GM12801 (cell line): Measurements from ENCODE around the gene TUBB2B.

Source experiments
- TF ChIP-seq, protein P1 (sequence below): IDR thresholded peaks from one replicate; pipeline ENCODE4 v1.5.1; 2011; ENCODE audit warnings: control low read depth; ENCODE audit not compliant: insufficient read length; ENCODE audit errors: extremely low read depth

TUBB2B gene

DNA sequence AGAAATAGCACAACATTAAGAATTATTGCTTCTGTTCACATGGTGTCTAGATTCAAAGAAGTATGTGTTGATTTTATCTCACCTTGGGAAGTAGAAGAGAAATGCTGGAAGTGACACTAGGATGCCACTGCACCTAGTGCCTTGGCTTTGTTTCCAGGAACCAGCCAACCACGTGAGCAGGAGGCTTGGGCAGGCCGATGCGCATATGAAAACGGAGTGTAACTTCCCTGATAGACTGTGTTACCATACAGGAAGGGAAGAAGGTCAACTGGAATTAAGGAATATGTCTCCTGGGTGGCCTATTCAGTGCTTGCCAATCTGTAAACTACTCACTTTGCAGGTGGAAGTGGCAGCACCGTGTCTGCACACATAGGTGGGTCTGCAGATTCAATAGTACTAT lies 28.1 kb downstream of the TUBB2B start:
- TF ChIP-seq, protein P1, sequence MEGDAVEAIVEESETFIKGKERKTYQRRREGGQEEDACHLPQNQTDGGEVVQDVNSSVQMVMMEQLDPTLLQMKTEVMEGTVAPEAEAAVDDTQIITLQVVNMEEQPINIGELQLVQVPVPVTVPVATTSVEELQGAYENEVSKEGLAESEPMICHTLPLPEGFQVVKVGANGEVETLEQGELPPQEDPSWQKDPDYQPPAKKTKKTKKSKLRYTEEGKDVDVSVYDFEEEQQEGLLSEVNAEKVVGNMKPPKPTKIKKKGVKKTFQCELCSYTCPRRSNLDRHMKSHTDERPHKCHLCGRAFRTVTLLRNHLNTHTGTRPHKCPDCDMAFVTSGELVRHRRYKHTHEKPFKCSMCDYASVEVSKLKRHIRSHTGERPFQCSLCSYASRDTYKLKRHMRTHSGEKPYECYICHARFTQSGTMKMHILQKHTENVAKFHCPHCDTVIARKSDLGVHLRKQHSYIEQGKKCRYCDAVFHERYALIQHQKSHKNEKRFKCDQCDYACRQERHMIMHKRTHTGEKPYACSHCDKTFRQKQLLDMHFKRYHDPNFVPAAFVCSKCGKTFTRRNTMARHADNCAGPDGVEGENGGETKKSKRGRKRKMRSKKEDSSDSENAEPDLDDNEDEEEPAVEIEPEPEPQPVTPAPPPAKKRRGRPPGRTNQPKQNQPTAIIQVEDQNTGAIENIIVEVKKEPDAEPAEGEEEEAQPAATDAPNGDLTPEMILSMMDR = no peak

DNA sequence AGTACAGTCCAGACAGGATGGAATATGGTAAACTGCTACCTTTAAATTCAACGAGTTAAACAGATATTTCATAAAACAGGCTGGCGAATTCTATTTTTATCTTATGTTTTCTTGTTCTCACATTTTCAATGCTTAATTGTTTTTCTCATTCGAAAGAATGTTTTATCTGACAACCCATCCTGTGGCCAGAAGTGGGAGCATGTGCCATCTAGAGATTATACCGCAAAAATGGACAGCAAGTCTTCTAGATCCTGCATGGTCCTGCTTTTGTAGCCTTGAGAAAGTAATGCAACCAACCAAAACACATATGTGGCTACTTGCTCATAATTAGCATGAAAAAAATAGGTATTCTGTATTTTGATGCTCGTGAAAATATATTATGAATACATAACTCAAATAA lies 30.7 kb downstream of the TUBB2B start:
- TF ChIP-seq, protein P1 = no peak

DNA sequence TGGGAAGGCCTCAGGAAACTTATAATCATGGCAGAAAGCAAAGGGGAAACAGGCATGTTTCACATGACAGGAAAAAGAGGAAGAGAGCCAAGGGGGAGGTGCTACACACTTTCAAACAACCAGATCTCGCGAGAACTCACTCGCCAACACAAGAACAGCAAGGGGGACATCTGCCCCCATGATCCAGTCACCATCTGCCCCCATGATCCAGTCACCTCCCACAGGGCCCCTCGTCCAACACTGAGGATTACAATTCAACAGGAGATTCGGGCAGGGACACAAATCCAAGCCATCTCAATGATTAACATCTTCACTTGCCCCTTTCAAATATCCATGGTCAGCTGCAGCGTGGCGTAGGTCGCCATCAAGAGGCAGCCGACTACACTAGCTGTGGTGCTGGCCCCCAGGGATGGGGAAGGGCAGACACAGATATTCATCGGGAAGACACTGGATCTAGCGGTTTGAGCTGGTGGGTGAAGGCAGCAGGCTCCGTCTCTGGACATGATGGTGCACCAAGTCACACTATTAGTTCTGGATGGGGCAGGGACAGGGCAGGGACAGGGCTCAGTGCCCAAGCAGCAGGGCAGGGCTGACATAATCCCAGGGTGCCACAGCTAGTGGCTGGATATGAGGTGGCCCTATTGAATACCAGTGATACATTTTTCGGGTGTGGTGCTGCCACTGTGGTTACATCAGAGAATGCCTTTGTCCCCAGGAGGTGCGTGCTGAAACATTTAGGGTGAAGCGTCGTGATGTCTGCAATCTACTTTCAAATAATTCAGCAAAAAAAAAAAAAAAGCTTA lies 31.6 kb downstream of the TUBB2B start:
- TF ChIP-seq, protein P1 = no peak

DNA sequence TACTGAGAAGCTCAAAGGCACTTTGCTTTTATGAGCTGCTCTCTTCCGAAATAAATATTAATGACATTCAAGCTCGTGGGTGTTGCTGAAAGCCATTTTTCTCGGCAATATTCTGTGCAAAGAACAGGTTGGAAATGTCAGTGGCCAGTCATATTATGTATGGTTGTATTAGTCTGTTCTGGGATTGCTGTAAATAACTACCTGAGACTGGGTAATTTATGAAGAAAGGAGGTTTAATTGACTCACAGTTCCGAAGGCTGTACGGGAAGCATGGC lies 32.1 kb downstream of the TUBB2B start:
- TF ChIP-seq, protein P1 = no peak

DNA sequence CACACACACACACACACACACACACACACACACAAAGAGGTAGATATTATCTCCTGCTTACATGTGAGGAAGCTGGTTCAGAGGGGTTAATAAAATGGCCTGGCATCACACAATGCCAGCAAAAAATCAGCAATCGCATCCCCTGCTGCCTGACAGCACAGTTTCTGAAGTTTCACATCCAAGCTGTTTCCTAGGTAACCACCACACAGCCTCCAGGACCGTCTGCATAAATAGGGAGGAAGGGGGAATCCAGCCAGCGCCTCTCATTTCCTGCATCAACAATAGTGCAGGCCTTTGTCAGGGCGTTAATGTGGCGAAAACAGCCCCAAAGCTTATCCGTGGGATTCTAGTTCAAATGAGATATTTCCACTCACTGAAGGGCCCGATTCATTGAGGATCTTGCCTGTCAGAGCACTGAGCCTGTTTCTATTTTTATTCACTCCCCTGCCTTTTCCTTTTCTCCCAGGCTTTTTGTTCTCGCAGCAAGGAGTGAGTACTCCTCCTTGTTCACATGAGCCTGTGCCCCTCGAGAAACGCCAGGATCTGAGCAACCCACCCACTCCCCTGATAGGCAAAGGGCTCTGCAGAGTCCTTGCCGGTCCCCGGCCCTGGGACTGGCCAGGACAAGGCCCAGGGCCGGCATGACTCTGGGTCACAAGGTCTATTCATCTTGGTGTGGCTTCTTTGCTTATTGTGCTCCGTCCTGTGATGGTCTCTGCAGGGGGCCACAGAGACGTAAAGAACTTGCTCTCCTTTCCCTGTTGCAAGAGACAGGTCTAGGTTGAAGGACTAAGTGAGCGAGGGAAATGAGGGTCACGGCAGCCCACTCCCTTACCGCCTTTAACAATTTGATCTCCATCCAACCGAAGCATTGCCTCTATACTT lies 32.7 kb downstream of the TUBB2B start:
- TF ChIP-seq, protein P1 = no peak

DNA sequence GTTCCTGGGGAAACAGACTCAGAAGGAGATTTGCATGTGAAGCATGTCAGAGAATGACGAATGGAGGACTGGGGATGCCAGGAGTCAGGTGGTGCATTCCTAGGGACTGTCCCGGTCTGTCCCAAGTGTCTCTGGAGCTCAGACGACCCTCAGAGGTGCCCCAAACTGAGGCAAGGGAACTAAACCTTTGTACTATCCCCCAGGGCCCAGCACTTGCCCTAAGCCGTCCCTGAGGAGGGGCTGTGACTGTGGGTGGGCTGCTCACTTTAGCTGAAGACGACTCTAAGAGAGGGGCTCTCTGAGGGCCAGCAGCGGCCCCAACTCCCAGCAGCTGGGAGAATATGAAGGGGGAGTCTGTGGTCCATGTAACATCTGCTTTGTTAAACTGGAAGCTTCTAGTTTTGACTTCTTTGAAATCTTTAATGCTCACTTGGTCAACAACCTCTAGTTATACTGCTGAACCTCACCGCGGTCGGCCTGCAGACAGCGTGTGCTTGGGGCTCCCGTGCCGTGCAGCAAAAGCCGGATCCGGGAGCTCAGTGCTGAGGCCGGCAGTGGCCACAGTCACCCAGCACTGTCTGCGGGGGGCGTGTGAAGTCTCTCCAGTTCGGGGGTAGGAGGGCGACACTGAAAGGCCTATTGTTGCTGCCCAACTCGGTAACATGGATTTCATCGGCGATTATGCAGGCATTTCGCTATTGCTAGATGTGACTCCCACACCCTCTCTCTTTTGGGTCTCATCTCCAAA lies 34.2 kb downstream of the TUBB2B start:
- TF ChIP-seq, protein P1 = no peak

DNA sequence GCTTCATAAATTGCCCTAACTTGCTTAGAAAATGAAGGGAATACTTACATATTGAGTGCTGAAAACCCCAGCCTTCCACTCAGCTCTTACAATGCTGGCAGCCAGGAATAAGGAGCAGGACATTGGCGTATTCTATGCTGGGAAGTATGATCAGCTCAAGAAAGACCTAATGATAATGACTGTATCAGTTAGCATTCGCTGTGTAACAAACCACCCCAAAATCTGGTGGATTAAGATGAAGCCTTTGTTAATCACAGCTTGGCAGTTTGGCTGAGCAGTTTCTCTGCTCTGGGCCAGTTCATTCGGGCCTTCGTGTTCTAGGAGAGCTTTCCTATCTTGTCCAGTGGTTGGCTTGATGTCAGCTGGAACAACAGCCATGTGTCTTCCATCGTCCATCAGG lies 36.7 kb downstream of the TUBB2B start:
- TF ChIP-seq, protein P1 = no peak
